GM12878 (cell line): ENCODE data around the gene TANK. TPM values are rescaled to one million over a fixed set of nuclear protein-coding genes. Genes with fewer than 3 reads are reported as not detected.

ENCODE experiments used
- ATAC-seq: fragments of 200-7000 bp; cut with Tn5 transposase; 3 replicates; pipeline ENCODE4 v1.9.1; 2020; ENCODE audit warnings: mild to moderate bottlenecking, moderate library complexity
- BruUV-seq: library from RNA; stranded (reverse); fragments of 400-500 nt; replicated peaks from 2 replicates; lab custom pipeline; 2021; lab: Mats Ljungman, UMichigan
- CTCF ChIA-PET: fragments of 300-600 bp; sonication (Branson Sonifier 250); formaldehyde crosslinking; extraction: SDS; loops from one replicate; lab custom pipeline; 2021; ENCODE audit warnings: inconsistent platforms; lab: Yijun Ruan, JAX
- POLR2A ChIA-PET: fragments of 350-600 bp; formaldehyde crosslinking; extraction: SDS; loops from one replicate; lab custom pipeline; 2021; ENCODE audit warnings: inconsistent platforms; lab: Charles Lee
- RAD21 ChIA-PET: fragments of 300-600 bp; sonication (Branson Sonifier 250); formaldehyde crosslinking; loops from one replicate; lab custom pipeline; 2023; ENCODE audit warnings: antibody characterized with exemption; ENCODE audit not compliant: unreplicated experiment; lab: Charles Lee
- SMC1A ChIA-PET: fragments of 300-600 bp; sonication (Branson Sonifier 250); formaldehyde crosslinking; loops from one replicate; lab custom pipeline; 2023; ENCODE audit not compliant: unreplicated experiment, uncharacterized antibody; lab: Charles Lee
- DNase-seq: peaks from one replicate; pipeline ENCODE4 v3.0.0-alpha.2; 2011; ENCODE audit warnings: low read depth, low spot score
- FAIRE-seq: peaks from 3 replicates; lab custom pipeline; 2011; peaks lifted over from hg19 to GRCh38; lab: Jason Lieb, UNC
- H2AFZ ChIP-seq: 2 replicates; pipeline ENCODE4 v1.6.0; 2011; ENCODE audit warnings: low read depth, low read length, control low read depth; ENCODE audit not compliant: control insufficient read depth
- H3K27ac ChIP-seq: 2 replicates; pipeline ENCODE4 v1.5.1; 2011; ENCODE audit warnings: control low read depth; ENCODE audit not compliant: control insufficient read depth, insufficient read depth
- H3K27me3 ChIP-seq, 2 experiments: replicated peaks in 1 of 2; 2 replicates each; pipeline versions ENCODE4 v1.6.0 to v1.6.1; 2011; ENCODE audit warnings: low read length in 1 of 2; ENCODE audit not compliant: control insufficient read depth in 2 of 2, insufficient read depth in 2 of 2
- H3K36me3 ChIP-seq, 2 experiments: 2 replicates each; pipeline ENCODE4 v1.5.1; 2011; ENCODE audit warnings: low read length in 1 of 2; ENCODE audit not compliant: control insufficient read depth in 2 of 2, insufficient read depth in 2 of 2
- H3K4me1 ChIP-seq: 2 replicates; pipeline ENCODE4 v1.6.1; 2011; ENCODE audit warnings: mild to moderate bottlenecking, low read length, moderate library complexity, mixed read lengths; ENCODE audit not compliant: control insufficient read depth, insufficient read depth
- H3K4me2 ChIP-seq: 2 replicates; pipeline ENCODE4 v1.6.0; 2011; ENCODE audit warnings: control low read depth; ENCODE audit not compliant: control insufficient read depth, insufficient read depth
- H3K4me3 ChIP-seq: fragments of 200-600 bp; sonication (generic); 2 replicates; pipeline ENCODE4 v1.5.1; 2016
- H3K79me2 ChIP-seq: 2 replicates; pipeline ENCODE4 v1.6.0; 2011; ENCODE audit warnings: low read length; ENCODE audit not compliant: control insufficient read depth, insufficient read depth
- H3K9ac ChIP-seq: 2 replicates; pipeline ENCODE4 v1.8.0; 2011; ENCODE audit warnings: low read length, control low read depth, mixed read lengths; ENCODE audit not compliant: control insufficient read depth, insufficient read depth
- H3K9me3 ChIP-seq: replicated peaks from 3 replicates; pipeline ENCODE4 v1.5.1; 2011; ENCODE audit warnings: mild to moderate bottlenecking, low read length; ENCODE audit not compliant: control insufficient read depth, insufficient read depth
- H4K20me1 ChIP-seq: 2 replicates; pipeline ENCODE4 v1.6.0; 2011; ENCODE audit not compliant: control insufficient read depth, insufficient read depth
- ESRRA ChIP-seq: IDR thresholded peaks from 2 replicates; pipeline ENCODE4 v1.6.1; 2012; ENCODE audit warnings: mild to moderate bottlenecking, low read length, improper control_type of control experiment
- FOXK2 ChIP-seq: fragments of 450-650 bp; IDR thresholded peaks from 2 replicates; pipeline ENCODE4 v1.6.1; 2017; ENCODE audit warnings: mild to moderate bottlenecking, moderate library complexity
- HCFC1 ChIP-seq: fragments of 150-350 bp; IDR thresholded peaks from 2 replicates; pipeline ENCODE4 v1.6.1; 2014; ENCODE audit warnings: low read length
- HDGF ChIP-seq: fragments of 450-650 bp; IDR thresholded peaks from 2 replicates; pipeline ENCODE4 v1.6.1; 2016; ENCODE audit warnings: antibody characterized with exemption
- RBBP5 ChIP-seq: fragments of 200-600 bp; sonication (generic); conservative IDR thresholded peaks from 2 replicates; pipeline ENCODE4 v1.6.1; 2016
- RUNX3 ChIP-seq: IDR thresholded peaks from 2 replicates; pipeline ENCODE4 v1.6.1; 2012; ENCODE audit warnings: low read length, inconsistent platforms
- SMAD5 ChIP-seq: IDR thresholded peaks from 2 replicates; pipeline ENCODE4 v1.6.1; 2016; ENCODE audit warnings: antibody characterized with exemption, low read depth
- ZNF622 ChIP-seq: fragments of 450-650 bp; IDR thresholded peaks from 2 replicates; pipeline ENCODE4 v1.6.1; 2017; ENCODE audit warnings: mild to moderate bottlenecking, inconsistent platforms
- WGBS: methylation state at CpG from one replicate; pipeline ENCODE4 v1.1.6; 2016; ENCODE audit warnings: low lambda C conversion rate; ENCODE audit not compliant: insufficient replicate concordance, insufficient coverage; ENCODE audit errors: missing lambda C conversion rate; 5-methylcytosine and 5-hydroxymethylcytosine counted together
- in situ Hi-C: fragments of 300-500 bp; cut with MboI; formaldehyde crosslinking; loops from 9 replicates; pipeline ENCODE4 v1.14.3; 2018; ENCODE audit warnings: mixed read lengths
- intact Hi-C: fragments of 100-400 bp; cut with micrococcal nuclease; formaldehyde crosslinking; loops from one replicate; pipeline ENCODE4 v1.14.2; 2022; ENCODE audit not compliant: unreplicated experiment
- polyA plus RNA-seq, 11 experiments: library from polyadenylated mRNA; depleted of rRNA in 4 of 11; unstranded in 6 of 11; stranded (reverse) in 5 of 11; fragments of >200 nt; fragmentation: Nextera tagmentation in 4 of 11; fragmentation: Illumina TruSeq in 1 of 11; extraction: Ambion mirVana in 4 of 11; extraction: Trizol in 1 of 11; gene quantifications; 1 replicate in 1 of 11; 2 replicates in 10 of 11; pipeline versions ENCODE4 v1.2.1 to v1.2.3, GENCODE V29; 2011 to 2016; ENCODE audit warnings: inconsistent platforms in 2 of 11, missing spikeins in 2 of 11, low read depth in 1 of 11
- total RNA-seq, 4 experiments: library from RNA; depleted of rRNA in 3 of 4; stranded (reverse); fragments of >200 nt in 3 of 4; fragmentation: Illumina TruSeq in 1 of 4; extraction: Trizol in 1 of 4; gene quantifications; 2 replicates each; pipeline versions ENCODE4 v1.2.1 to v1.2.3, GENCODE V29; 2013 to 2021
- TF ChIP-seq, protein P1 (sequence below): IDR thresholded peaks from 2 replicates; pipeline ENCODE4 v1.6.1; 2011; ENCODE audit warnings: mild to moderate bottlenecking, low read depth, low read length, moderate library complexity; ENCODE audit not compliant: insufficient replicate concordance
- TF ChIP-seq, protein P2 (sequence below): fragments of 450-650 bp; IDR thresholded peaks from 2 replicates; pipeline ENCODE4 v1.6.1; 2017; ENCODE audit warnings: mild to moderate bottlenecking, low read depth, inconsistent platforms; ENCODE audit not compliant: poor library complexity, severe bottlenecking

TANK gene
- total and polyA plus RNA-seq, 10 of the 15 experiments (the other 5 are each of a cell fraction or from before 2014, with no cell fraction given) = 48.6 to 127 (median 103) TPM

DNA sequence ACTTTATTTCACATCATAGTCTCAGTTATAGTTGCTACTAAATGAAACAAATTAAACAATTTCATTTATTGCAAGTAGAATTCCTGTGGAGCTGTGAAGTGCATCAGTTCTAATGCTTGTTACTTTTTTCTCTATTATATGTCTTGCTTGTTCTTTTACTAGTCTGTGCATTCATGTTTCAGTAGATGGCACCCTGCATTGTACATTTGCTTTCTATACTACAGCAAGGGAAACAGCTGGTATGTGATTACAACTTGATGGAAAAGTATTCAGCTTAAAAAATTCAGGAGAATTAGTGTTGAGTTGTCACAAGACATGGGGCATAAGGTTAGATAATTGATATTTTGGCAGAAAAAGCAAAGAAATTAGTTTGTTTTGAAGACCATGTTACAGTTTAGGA is 72.3 kb downstream of the TANK start (continued):
- TF ChIP-seq RBBP5 (no peak), ESRRA (no peak), ZNF622 (no peak), HDGF (no peak), FOXK2 (no peak), HCFC1 (no peak)
- TF ChIP-seq, protein P1, sequence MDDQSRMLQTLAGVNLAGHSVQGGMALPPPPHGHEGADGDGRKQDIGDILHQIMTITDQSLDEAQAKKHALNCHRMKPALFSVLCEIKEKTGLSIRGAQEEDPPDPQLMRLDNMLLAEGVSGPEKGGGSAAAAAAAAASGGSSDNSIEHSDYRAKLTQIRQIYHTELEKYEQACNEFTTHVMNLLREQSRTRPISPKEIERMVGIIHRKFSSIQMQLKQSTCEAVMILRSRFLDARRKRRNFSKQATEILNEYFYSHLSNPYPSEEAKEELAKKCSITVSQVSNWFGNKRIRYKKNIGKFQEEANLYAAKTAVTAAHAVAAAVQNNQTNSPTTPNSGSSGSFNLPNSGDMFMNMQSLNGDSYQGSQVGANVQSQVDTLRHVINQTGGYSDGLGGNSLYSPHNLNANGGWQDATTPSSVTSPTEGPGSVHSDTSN = no peak

DNA sequence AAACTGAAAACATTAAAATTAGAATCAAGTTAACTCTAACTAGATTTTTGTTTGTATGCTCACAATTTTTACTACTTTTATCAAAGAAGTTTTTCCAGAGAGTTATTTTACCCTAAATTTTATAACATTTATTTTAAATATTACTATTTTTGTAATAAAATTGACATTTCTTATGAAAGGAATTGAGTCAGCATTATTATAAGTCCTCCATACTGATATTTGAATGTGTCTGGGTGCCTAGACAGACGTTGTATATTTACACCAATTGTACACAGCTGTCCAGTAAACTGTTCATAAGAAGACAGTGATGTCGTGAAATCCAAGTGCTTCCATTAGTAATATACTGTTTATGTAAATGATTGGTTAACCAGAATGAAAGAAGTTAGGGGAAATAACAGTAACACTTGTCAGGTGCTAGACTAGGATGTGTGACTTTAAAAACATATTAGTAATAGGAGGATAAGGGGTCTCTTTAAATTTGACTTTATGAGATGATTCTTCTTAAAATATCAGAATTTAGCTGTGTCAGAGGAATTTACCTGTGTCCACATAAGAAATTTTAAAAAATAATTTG is 73.7 kb downstream of the TANK start:
- Histone ChIP-seq H3K27ac (no peak overlapping the region), H3K79me2 (no peaks in the 10 kb centered on the region), H2AFZ (no peak overlapping the region), H3K4me2 (no peak overlapping the region), H3K36me3 (peaks cover 2 to 8% of the 10 kb centered on the region in 2 experiments), H3K9me3 (no peaks in the 10 kb centered on the region), H3K4me1 (peaks cover 5% of the 10 kb centered on the region), H3K4me3 (no peak overlapping the region), H4K20me1 (no peaks in the 10 kb centered on the region), H3K27me3 (no peaks in the 10 kb centered on the region), H3K9ac (no peak overlapping the region)
- in situ Hi-C loops (no loop called here), intact Hi-C loops (no loop called here)
- RAD21 ChIA-PET = interaction anchor here (0.8 to 3.0 kb wide), 8 partner anchors 8 to 97 kb away, joined by 3 to 11 read pairs (median 6); no protein-coding TSS in a partner anchor
- FAIRE-seq (no peak), ATAC-seq (peak; percentile 7), DNase-seq (no peak)
- BruUV-seq = no TSS peak
- 2% methylated on average over 2 of the region's 2 CpGs for WGBS
- SMC1A ChIA-PET = interaction anchor here (0.9 to 6.0 kb wide), 16 partner anchors 8 to 322 kb away, joined by 3 to 46 read pairs (median 8); no protein-coding TSS in a partner anchor
- CTCF ChIA-PET = interaction anchor here (1.0 to 5.8 kb wide), 10 partner anchors 8 to 170 kb away, joined by 3 to 52 read pairs (median 10); no protein-coding TSS in a partner anchor
- no peak for TF ChIP-seq SMAD5
- peak; percentile 16; the same call in 1 of the 2 replicates for TF ChIP-seq RUNX3
- TF ChIP-seq, protein P2, sequence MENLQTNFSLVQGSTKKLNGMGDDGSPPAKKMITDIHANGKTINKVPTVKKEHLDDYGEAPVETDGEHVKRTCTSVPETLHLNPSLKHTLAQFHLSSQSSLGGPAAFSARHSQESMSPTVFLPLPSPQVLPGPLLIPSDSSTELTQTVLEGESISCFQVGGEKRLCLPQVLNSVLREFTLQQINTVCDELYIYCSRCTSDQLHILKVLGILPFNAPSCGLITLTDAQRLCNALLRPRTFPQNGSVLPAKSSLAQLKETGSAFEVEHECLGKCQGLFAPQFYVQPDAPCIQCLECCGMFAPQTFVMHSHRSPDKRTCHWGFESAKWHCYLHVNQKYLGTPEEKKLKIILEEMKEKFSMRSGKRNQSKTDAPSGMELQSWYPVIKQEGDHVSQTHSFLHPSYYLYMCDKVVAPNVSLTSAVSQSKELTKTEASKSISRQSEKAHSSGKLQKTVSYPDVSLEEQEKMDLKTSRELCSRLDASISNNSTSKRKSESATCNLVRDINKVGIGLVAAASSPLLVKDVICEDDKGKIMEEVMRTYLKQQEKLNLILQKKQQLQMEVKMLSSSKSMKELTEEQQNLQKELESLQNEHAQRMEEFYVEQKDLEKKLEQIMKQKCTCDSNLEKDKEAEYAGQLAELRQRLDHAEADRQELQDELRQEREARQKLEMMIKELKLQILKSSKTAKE = peak; percentile 62
- POLR2A ChIA-PET = interaction anchor here (1.0 to 3.7 kb wide), 2 partner anchors 9 to 65 kb away, joined by 3 to 16 read pairs; no protein-coding TSS in a partner anchor
